Iris pigment epithelial cell (primary cell): Measurements from ENCODE around the gene CYGB.
A peak's percentile ranks its signal among the peaks of the same experiment; 100 is the strongest.

Experiments
- DNase-seq: peaks from one replicate; pipeline ENCODE4 v3.0.0-alpha.2; 2011; ENCODE audit warnings: low read depth

CYGB gene

GRCh38 chr17:76537578-76538280 lies at the start of gene CYGB:
Gene CYGB (minus strand): TSS chr17:76537709. CDS start chr17:76537542, 167 bp downstream.
- no peak for DNase-seq

GRCh38 chr17:76586741-76587487 lies 49.4 kb upstream of the CYGB start:
- no peak for DNase-seq

GRCh38 chr17:76585649-76586593 lies 48.4 kb upstream of the CYGB start, which contains the start of gene ST6GALNAC2:
Gene ST6GALNAC2 (minus strand): TSS chr17:76585860. CDS start chr17:76585808, 52 bp downstream.
- peak; percentile 33 for DNase-seq

GRCh38 chr17:76585033-76585648 lies 47.6 kb upstream of the CYGB start:
- DNase-seq: peak; percentile 30

- no peak for DNase-seq
Measured at GRCh38 chr17:76584427-76585032, 47.0 kb upstream of the CYGB start.

- no peak for DNase-seq
Measured at GRCh38 chr17:76582660-76583059, 45.2 kb upstream of the CYGB start.

GRCh38 chr17:76581515-76581914 lies 44.0 kb upstream of the CYGB start:
- DNase-seq: no peak

- DNase-seq: no peak
Measured at GRCh38 chr17:76579281-76579680, 41.8 kb upstream of the CYGB start.

GRCh38 chr17:76578376-76578775 lies 40.9 kb upstream of the CYGB start:
- DNase-seq: no peak

GRCh38 chr17:76577876-76578275 lies 40.4 kb upstream of the CYGB start:
- no peak for DNase-seq

- no peak for DNase-seq
Measured at GRCh38 chr17:76576189-76576588, 38.7 kb upstream of the CYGB start.

- DNase-seq: no peak
Measured at GRCh38 chr17:76575570-76575969, 38.1 kb upstream of the CYGB start.

- no peak for DNase-seq
Measured at GRCh38 chr17:76574166-76574565, 36.7 kb upstream of the CYGB start.

GRCh38 chr17:76573096-76573495 lies 35.6 kb upstream of the CYGB start:
- no peak for DNase-seq

- no peak for DNase-seq
Measured at GRCh38 chr17:76572201-76572910, 34.8 kb upstream of the CYGB start.

- DNase-seq: no peak
Measured at GRCh38 chr17:76570877-76571471, 33.5 kb upstream of the CYGB start.

- no peak for DNase-seq
Measured at GRCh38 chr17:76570457-76570856, 32.9 kb upstream of the CYGB start.

- no peak for DNase-seq
Measured at GRCh38 chr17:76569607-76570279, 32.2 kb upstream of the CYGB start.

- no peak for DNase-seq
Measured at GRCh38 chr17:76568811-76569221, 31.3 kb upstream of the CYGB start.
